GM23248 (cell line): ENCODE results near the gene ATG3.

Experiments used
- EZH2 ChIP-seq: fragments of 200-600 bp; sonication (generic); IDR thresholded peaks from 2 replicates; pipeline ENCODE4 v1.6.1; 2018; ENCODE audit warnings: antibody characterized with exemption, mild to moderate bottlenecking; ENCODE audit not compliant: insufficient read depth, poor library complexity, severe bottlenecking
- EZH2phosphoT487 ChIP-seq: fragments of 200-600 bp; sonication (generic); IDR thresholded peaks from 2 replicates; pipeline ENCODE4 v1.6.1; 2018; ENCODE audit warnings: antibody characterized with exemption, moderate library complexity, mild to moderate bottlenecking, low read depth; ENCODE audit not compliant: insufficient read depth

GRCh38 chr3:112546216-112546759 is 15.5 kb downstream of the ATG3 start:
- TF ChIP-seq EZH2 (no peak), EZH2phosphoT487 (no peak)
